BLaER1 treated with 17β-estradiol and CSF1 and Interleukin-3, amounts not matched to agents 10 nM and 100 nM (cell line): ENCODE results near the gene ADORA2B.

Experiments
- H3K27ac ChIP-seq, 11 experiments: shearing (Covaris generic); formaldehyde crosslinking; 2 replicates each; pipeline ENCODE4 v1.8.1; 2022
- H3K27me3 ChIP-seq, 11 experiments: shearing (Covaris generic); formaldehyde crosslinking; 2 replicates each; pipeline ENCODE4 v1.8.1; 2022
- H3K36me3 ChIP-seq, 11 experiments: shearing (Covaris generic); formaldehyde crosslinking; 2 replicates each; pipeline ENCODE4 v1.8.1; 2022
- H3K4me1 ChIP-seq, 10 experiments: shearing (Covaris generic); formaldehyde crosslinking; 2 replicates each; pipeline ENCODE4 v1.8.1; 2022
- H3K4me2 ChIP-seq, 11 experiments: shearing (Covaris generic); formaldehyde crosslinking; 2 replicates each; pipeline ENCODE4 v1.8.1; 2022
- H3K4me3 ChIP-seq, 10 experiments: shearing (Covaris generic); formaldehyde crosslinking; 2 replicates each; pipeline ENCODE4 v1.8.1; 2022
- H3K9ac ChIP-seq, 11 experiments: shearing (Covaris generic); formaldehyde crosslinking; 2 replicates each; pipeline ENCODE4 v1.8.1; 2022
- H3K9me3 ChIP-seq, 11 experiments: shearing (Covaris generic); formaldehyde crosslinking; replicated peaks in 1 of 11; 2 replicates each; pipeline ENCODE4 v1.8.1; 2022
- H4K20me1 ChIP-seq, 11 experiments: shearing (Covaris generic); formaldehyde crosslinking; 2 replicates each; pipeline ENCODE4 v1.8.1; 2022
- Cebpa-rat ChIP-seq, 11 experiments: shearing (Covaris generic); IDR thresholded peaks; 2 replicates each; pipeline ENCODE4 v1.8.1; 2022

Gene ADORA2B

DNA sequence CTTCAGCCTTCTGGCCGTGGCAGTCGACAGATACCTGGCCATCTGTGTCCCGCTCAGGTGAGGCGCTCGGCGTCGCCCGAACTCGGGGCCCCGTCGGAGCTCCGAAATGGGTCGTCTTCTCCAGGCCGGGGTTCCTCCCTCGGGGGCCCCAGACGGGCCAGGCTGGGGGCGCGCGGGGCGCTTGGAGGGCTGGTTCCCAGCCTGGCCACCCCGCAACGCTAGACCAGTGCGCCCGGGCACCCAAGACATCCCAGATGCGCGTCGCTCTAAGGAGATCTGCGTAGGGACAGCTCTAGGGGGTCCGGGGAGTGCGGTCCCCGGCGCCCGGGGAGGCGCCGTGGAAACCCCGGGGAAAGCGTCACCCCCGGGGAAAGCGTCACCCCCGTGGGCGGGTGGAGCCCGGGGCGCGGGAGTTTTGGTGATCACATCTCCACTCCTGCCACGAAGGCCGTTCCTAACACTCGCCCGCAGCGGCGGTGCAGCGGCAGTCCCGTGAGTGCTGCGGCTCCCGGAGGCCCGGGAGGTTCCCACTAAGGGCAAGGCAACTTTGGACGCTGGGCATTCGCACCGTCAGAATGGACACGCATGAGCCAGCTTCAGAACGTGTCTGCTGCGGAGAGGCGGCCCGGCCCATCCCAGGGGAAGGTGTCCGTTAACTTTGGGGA lies 729 bp downstream of the ADORA2B start:
- H3K9me3 ChIP-seq = peaks cover 0 to 16% (median 3%) of the 10 kb centered on the region in 11 experiments; a peak in 10 of 22 replicates
- peaks cover 0 to 20% (median 0%) of the 10 kb centered on the region in 11 experiments; a peak in 5 of 22 replicates for H4K20me1 ChIP-seq
- peaks cover 0 to 53% (median 49%) of the 10 kb centered on the region in 11 experiments; a peak in 20 of 22 replicates for H3K27me3 ChIP-seq
- H3K4me2 ChIP-seq = peak overlapping the region; percentile 95 to 99 (median 97)
- peaks cover 21 to 79% (median 56%) of the 10 kb centered on the region in 10 experiments for H3K4me1 ChIP-seq
- TF ChIP-seq Cebpa-rat (IDR thresholded peaks at IDR 0.05) = no peak
- H3K9ac ChIP-seq = peak overlapping the region; percentile 64 to 83 (median 78)
- peaks cover 0 to 8% (median 0%) of the 10 kb centered on the region in 11 experiments; a peak in 4 of 22 replicates for H3K36me3 ChIP-seq
- H3K27ac ChIP-seq = peak overlapping the region; percentile 23 to 84 (median 76); a peak in 21 of 22 replicates
- peak overlapping the region; percentile 62 to 76 (median 68) for H3K4me3 ChIP-seq

DNA sequence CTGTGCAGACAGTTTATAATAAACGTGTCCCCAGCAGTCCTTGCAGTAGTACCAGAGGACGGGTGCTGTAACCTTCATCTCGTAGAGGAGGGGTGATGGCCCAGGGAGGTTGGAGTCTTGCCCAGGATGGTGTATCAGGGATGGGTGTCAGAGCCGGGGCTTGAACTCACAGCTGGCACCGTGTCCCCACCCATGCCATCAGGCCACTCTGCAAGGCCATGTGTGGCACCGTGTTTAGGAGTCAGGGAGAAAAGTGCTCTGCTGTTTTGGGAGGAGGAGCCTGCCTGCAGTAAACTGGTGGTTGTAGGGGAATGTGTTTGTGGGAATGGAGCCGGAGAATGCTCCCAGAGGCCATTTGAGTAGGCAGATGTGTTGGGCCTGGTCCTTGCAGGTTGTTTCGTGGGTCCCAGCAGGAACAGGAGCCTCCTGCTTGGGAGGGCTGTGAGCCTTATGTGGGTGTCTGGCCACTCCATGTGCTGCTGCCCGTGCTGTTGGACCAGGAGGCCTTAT lies 1.7 kb downstream of the ADORA2B start:
- Histone ChIP-seq H3K36me3 (peaks cover 0 to 18% (median 0%) of the 10 kb centered on the region in 11 experiments; a peak in 4 of 22 replicates), H3K9me3 (peaks cover 0 to 6% (median 0%) of the 10 kb centered on the region in 11 experiments; a peak in 9 of 22 replicates), H3K27ac (no peak overlapping the region; a peak in 2 of 22 replicates), H3K4me1 (peaks cover 21 to 73% (median 52%) of the 10 kb centered on the region in 10 experiments), H3K4me2 (peak overlapping the region; percentile 95 to 99 (median 97); a peak in 20 of 22 replicates), H3K9ac (peak overlapping the region in 5 of 11 experiments; percentile 64 to 83 (median 79); a peak in 7 of 22 replicates), H3K4me3 (peak overlapping the region in 8 of 10 experiments; percentile 63 to 76 (median 68); a peak in 12 of 20 replicates), H3K27me3 (peaks cover 0 to 53% (median 49%) of the 10 kb centered on the region in 11 experiments; a peak in 20 of 22 replicates), H4K20me1 (peaks cover 0 to 30% (median 0%) of the 10 kb centered on the region in 11 experiments; a peak in 6 of 22 replicates)
- no peak for TF ChIP-seq Cebpa-rat (IDR thresholded peaks at IDR 0.05)

DNA sequence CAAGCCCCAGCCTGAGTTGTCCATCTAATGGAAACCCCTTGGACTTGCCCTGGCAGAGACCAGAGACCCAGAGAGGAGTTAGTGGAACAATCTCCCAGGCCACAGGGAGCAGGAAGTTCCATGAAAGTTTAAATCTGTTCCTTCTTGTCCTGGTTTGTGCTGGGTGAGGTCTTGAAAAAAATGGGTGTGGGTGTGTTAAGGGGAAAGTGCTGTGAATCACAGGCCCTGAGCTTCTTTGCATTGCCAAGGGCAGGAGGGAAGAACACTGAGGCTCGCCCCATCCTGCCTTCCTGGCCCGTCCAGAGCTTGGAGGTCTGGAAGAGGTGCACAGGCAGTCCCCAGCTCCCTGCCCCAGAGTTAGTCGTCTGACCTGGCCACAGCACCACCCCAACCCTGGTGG lies 2.3 kb downstream of the ADORA2B start:
- TF ChIP-seq Cebpa-rat (IDR thresholded peaks at IDR 0.05) = no peak
- H3K27ac ChIP-seq = peak overlapping the region in 1 of 11 experiments; percentile 14; a peak in 4 of 22 replicates
- peak overlapping the region in 5 of 11 experiments; percentile 58 to 83 (median 78); a peak in 8 of 22 replicates for H3K9ac ChIP-seq
- peak overlapping the region in 8 of 11 experiments; percentile 95 to 99 (median 97); a peak in 13 of 22 replicates for H3K4me2 ChIP-seq
- H3K9me3 ChIP-seq = peaks cover 0 to under 1% (median 0%) of the 10 kb centered on the region in 11 experiments; a peak in 2 of 22 replicates
- peaks cover 0 to 34% (median 0%) of the 10 kb centered on the region in 11 experiments; a peak in 6 of 22 replicates for H4K20me1 ChIP-seq
- H3K36me3 ChIP-seq = peaks cover 0 to 18% (median 0%) of the 10 kb centered on the region in 11 experiments; a peak in 4 of 22 replicates
- peaks cover 0 to 53% (median 49%) of the 10 kb centered on the region in 11 experiments; a peak in 20 of 22 replicates for H3K27me3 ChIP-seq
- peak overlapping the region in 5 of 10 experiments; percentile 63 to 76 (median 69); a peak in 9 of 20 replicates for H3K4me3 ChIP-seq
- H3K4me1 ChIP-seq = peaks cover 20 to 67% (median 46%) of the 10 kb centered on the region in 10 experiments

DNA sequence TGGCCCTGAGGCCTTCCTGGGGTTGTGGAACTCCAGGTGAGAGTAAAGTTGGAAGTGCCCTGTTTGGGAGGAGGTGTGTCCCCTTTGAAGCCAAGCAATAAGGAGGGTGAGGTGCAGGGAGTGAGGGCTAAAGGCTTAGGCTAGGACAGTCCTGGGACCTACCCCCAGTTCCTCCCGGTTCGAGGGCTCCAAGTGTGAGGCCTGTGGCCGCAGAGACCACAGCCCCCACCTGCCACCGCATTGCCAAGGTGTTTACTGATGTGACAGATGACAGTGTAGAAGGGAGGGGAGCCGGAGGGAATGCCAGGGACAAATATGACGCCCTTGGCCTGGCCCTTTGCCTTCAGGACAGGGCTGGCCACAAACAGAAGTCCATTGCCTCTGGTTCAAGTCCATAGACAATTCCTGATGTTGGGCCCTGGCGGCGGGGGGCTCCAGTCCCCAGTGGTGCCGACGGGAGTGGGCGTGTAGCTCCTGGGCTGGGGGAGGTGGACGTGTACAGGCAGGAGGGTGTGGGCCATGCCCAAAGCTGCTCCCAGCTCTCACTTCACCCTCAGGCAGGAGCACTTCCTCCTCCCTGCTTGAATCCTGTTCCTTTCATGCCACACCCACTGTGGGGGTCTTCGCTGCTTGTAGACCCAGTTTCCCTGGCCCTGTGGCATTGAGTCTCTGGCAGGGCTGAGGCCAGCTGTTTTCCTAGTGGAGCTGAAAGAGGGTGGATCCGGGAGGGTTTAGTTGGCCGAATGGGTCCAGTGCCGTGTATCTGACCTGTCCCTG lies 3.2 kb downstream of the ADORA2B start:
- peak overlapping the region in 1 of 11 experiments; percentile 14; a peak in 2 of 22 replicates for H3K27ac ChIP-seq
- peak overlapping the region in 3 of 10 experiments; percentile 68 to 76 (median 74); a peak in 3 of 20 replicates for H3K4me3 ChIP-seq

DNA sequence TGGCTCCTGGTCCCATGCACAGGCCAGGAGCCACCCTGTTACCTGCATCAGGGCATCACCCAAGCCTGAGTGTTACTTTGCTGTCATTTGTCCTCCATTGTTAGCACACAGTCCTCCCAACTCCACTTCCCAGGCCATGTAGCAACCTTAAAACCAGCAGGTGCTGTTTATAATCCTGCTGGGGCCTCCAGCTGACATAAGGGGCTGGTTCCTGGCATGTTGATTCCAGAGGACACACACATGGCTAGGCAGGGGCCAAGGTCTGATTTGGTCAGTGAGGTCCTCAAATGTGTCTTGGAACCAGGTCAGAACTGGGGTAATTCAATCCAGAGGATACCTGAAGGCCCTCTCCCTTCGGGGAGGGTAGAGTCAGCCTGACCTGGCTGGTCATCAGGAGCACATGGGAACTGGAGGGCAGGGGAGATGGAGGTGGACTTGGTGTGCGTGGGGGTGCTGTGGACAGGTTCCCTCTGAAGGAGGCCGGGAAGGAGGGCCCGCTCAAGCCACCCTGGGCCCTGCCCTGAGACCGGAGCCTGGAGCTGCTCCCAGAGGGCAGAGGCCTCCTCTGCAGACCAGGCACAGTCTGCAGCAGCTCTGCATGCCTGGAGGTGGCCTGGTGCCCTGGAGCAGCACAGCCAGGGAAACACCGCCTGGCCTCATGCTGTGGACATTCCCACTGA lies 6.6 kb downstream of the ADORA2B start:
- Histone ChIP-seq H4K20me1 (peaks cover 0 to 34% (median 0%) of the 10 kb centered on the region in 11 experiments; a peak in 6 of 22 replicates), H3K36me3 (peaks cover 0 to 18% (median 0%) of the 10 kb centered on the region in 11 experiments; a peak in 4 of 22 replicates), H3K4me3 (no peak overlapping the region), H3K4me1 (peaks cover 0 to 72% (median 36%) of the 10 kb centered on the region in 10 experiments; a peak in 17 of 20 replicates), H3K4me2 (no peak overlapping the region), H3K27ac (0 out of 22 replicates have a peak overlapping the region, but pooled peaks of 1 of the 11 experiments have one; percentile 5), H3K27me3 (peaks cover 0 to 15% (median 14%) of the 10 kb centered on the region in 11 experiments; a peak in 19 of 22 replicates), H3K9me3 (no peaks in the 10 kb centered on the region; a peak in 1 of 22 replicates), H3K9ac (no peak overlapping the region)
- no peak for TF ChIP-seq Cebpa-rat (IDR thresholded peaks at IDR 0.05)

More for the DNA sequence above, 3.2 kb downstream of the ADORA2B start:
- Histone ChIP-seq H3K4me2 (peak overlapping the region in 5 of 11 experiments; percentile 95 to 99 (median 96); a peak in 10 of 22 replicates), H3K36me3 (peaks cover 0 to 18% (median 0%) of the 10 kb centered on the region in 11 experiments; a peak in 4 of 22 replicates), H3K9ac (peak overlapping the region in 4 of 11 experiments; percentile 58 to 83 (median 71); a peak in 6 of 22 replicates), H3K27me3 (peaks cover 0 to 48% (median 47%) of the 10 kb centered on the region in 11 experiments; a peak in 20 of 22 replicates), H3K9me3 (no peaks in the 10 kb centered on the region), H3K4me1 (peaks cover 13 to 67% (median 39%) of the 10 kb centered on the region in 10 experiments), H4K20me1 (peaks cover 0 to 34% (median 0%) of the 10 kb centered on the region in 11 experiments; a peak in 6 of 22 replicates)
- no peak for TF ChIP-seq Cebpa-rat (IDR thresholded peaks at IDR 0.05)

DNA sequence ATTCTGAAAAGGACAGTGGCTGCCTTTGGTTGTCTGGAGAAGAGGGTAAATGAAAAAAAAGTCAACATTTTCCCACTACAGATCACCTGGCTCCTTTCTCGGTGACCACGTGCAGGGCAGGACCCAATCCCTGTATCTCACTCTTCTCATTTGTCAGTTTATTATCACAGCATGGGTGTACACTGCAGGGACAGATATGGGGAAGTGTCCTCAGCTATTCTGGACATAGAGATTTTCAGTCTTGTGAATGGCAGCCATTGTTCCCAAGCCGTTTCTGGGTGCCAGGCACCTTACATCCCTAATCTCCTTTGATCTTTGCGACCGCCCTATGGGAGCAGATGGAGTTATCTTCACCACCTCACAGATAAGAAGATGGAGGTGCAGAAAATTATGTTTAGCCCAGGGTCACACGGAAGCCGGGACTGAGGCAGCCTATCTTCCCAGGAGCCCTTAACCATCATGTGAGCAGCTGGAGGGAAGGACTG lies 7.2 kb downstream of the ADORA2B start:
- peaks cover 0 to 72% (median 38%) of the 10 kb centered on the region in 10 experiments; a peak in 15 of 20 replicates for H3K4me1 ChIP-seq
- H3K4me2 ChIP-seq = no peak overlapping the region
- H3K9me3 ChIP-seq = no peaks in the 10 kb centered on the region; a peak in 1 of 22 replicates
- H3K4me3 ChIP-seq = no peak overlapping the region
- TF ChIP-seq Cebpa-rat (IDR thresholded peaks at IDR 0.05) = no peak
- peaks cover 0 to 28% (median 0%) of the 10 kb centered on the region in 11 experiments; a peak in 6 of 22 replicates for H4K20me1 ChIP-seq
- H3K27ac ChIP-seq = no peak overlapping the region
- H3K27me3 ChIP-seq = peaks cover 0 to 9% (median 8%) of the 10 kb centered on the region in 11 experiments; a peak in 19 of 22 replicates
- peaks cover 0 to 20% (median 0%) of the 10 kb centered on the region in 11 experiments; a peak in 5 of 22 replicates for H3K36me3 ChIP-seq
- H3K9ac ChIP-seq = no peak overlapping the region
